Measurements from ENCODE around the gene LGALS12.

LGALS12 gene

GRCh38 chr11:63505857-63506528 is at the start of gene LGALS12:
TSS of gene LGALS12 (plus strand) at chr11:63506084. CDS start at chr11:63506459, 375 bp downstream.
- no peak for DNase-seq

- DNase-seq: no peak
Observed at GRCh38 chr11:63459586-63459985, 46.3 kb upstream of the LGALS12 start.

- no peak for DNase-seq
Observed at GRCh38 chr11:63462137-63462536, 43.7 kb upstream of the LGALS12 start.

GRCh38 chr11:63470311-63470710 is 35.6 kb upstream of the LGALS12 start:
- no peak for DNase-seq

GRCh38 chr11:63472372-63472771 is 33.5 kb upstream of the LGALS12 start:
- DNase-seq: no peak

- DNase-seq: no peak
Observed at GRCh38 chr11:63476618-63477017, 29.3 kb upstream of the LGALS12 start.

- DNase-seq: peak; percentile 74
Observed at GRCh38 chr11:63478896-63479295, 27.0 kb upstream of the LGALS12 start.

GRCh38 chr11:63480039-63480438 is 25.8 kb upstream of the LGALS12 start:
- DNase-seq: no peak

- no peak for DNase-seq
Observed at GRCh38 chr11:63485777-63486176, 20.1 kb upstream of the LGALS12 start.

GRCh38 chr11:63488789-63489188 is 17.1 kb upstream of the LGALS12 start:
- DNase-seq: no peak

- no peak for DNase-seq
Observed at GRCh38 chr11:63489879-63490278, 16.0 kb upstream of the LGALS12 start.

- peak; percentile 70 for DNase-seq
Observed at GRCh38 chr11:63490551-63491239, 15.2 kb upstream of the LGALS12 start, which contains the start of gene PLAAT5. TSS of gene PLAAT5 (minus strand) at chr11:63491167. CDS start at chr11:63491034, 133 bp downstream.

GRCh38 chr11:63491240-63491587 is 14.7 kb upstream of the LGALS12 start:
- DNase-seq: no peak

- DNase-seq: no peak
Observed at GRCh38 chr11:63491636-63492372, 14.1 kb upstream of the LGALS12 start.

- DNase-seq: no peak
Observed at GRCh38 chr11:63492441-63492840, 13.4 kb upstream of the LGALS12 start.

- DNase-seq: no peak
Observed at GRCh38 chr11:63493127-63493526, 12.8 kb upstream of the LGALS12 start.

- no peak for DNase-seq
Observed at GRCh38 chr11:63494975-63495374, 10.9 kb upstream of the LGALS12 start.

GRCh38 chr11:63499874-63500273 is 6.0 kb upstream of the LGALS12 start:
- no peak for DNase-seq

GRCh38 chr11:63501236-63501635 is 4.6 kb upstream of the LGALS12 start:
- no peak for DNase-seq

- no peak for DNase-seq
Observed at GRCh38 chr11:63502252-63502820, 3.5 kb upstream of the LGALS12 start.

- DNase-seq: no peak
Observed at GRCh38 chr11:63503492-63503891, 2.4 kb upstream of the LGALS12 start.

- DNase-seq: no peak
Observed at GRCh38 chr11:63504054-63504453, 1.8 kb upstream of the LGALS12 start.

- DNase-seq: no peak
Observed at GRCh38 chr11:63504933-63505586, 824 bp upstream of the LGALS12 start.

All from activated CD8-positive, alpha-beta memory T cell treated with anti-CD3 and anti-CD28 coated beads for 24 hours (primary cell).